ENCODE data around the gene UBE2I.

The UBE2I gene

GRCh38 chr16:1338855-1339675, 29.6 kb downstream of the UBE2I start:
- no peaks in the 10 kb centered on the region for H3K36me3 ChIP-seq (ENCODE audit: insufficient read depth, low read length)
- no peak overlapping the region for H3K9ac ChIP-seq (ENCODE audit: low read depth, low read length)
- no peaks in the 10 kb centered on the region; the same call in 1 of the 2 replicates for H3K4me1 ChIP-seq (ENCODE audit: insufficient read depth, low read length)
- H3K9me3 ChIP-seq (ENCODE audit: control insufficient read depth, insufficient read depth, low read length): no peaks in the 10 kb centered on the region

GRCh38 chr16:1340730-1341494, 31.5 kb downstream of the UBE2I start:
- H3K9ac ChIP-seq (ENCODE audit: low read depth, low read length): no peak overlapping the region
- H3K4me1 ChIP-seq (ENCODE audit: insufficient read depth, low read length): no peaks in the 10 kb centered on the region; the same call in 1 of the 2 replicates

DNA sequence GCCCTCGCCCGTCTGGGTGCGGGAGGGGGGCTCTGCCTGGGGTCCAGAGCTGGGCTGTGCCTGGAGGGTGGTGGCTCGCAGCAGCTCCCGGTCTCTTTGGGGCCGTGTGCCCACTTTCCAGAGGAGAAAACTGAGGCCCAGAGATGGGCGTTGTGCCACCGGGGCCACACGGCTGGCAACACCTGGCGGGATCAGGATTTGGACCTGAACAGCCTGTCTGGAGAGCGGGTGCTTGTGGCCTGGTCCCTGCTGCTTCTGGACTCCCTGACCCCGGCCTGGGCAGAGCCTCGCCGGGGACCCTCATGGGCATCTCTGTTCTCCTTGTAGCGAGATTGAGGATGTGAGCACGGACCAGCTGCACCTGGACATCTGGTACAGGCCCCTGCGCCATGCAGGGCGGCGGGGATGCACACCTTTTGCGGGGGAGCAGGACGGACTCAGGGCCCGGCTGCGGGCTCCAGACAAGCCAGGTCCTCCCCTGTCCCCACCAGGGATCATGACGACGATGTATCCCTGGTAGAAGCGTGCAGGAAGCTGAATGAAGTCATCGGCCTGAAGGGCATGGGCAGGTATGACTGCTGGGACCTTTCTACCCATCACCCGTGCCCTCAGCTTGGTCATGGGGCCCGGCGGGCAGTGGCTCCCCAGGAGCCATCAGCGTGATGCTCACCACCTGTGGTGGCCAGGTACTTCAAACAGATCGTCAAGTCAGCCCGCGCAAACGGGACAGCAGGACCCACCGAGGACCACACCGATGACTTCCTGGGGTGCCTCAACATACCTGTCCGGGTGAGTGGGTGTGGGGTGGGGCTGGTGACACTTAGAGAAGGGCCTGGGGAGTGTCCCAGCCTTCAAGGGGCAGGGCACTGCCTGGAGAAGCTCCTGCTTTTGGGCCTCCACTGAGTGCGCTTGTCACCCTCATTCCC, 32.3 kb downstream of the UBE2I start:
- Histone ChIP-seq H3K9ac (ENCODE audit: low read depth, low read length) (no peak overlapping the region), H3K36me3 (ENCODE audit: insufficient read depth, low read length) (no peaks in the 10 kb centered on the region), H3K4me1 (ENCODE audit: insufficient read depth, low read length) (no peaks in the 10 kb centered on the region; the same call in 1 of the 2 replicates), H3K9me3 (ENCODE audit: control insufficient read depth, insufficient read depth, low read length) (no peaks in the 10 kb centered on the region)

More at GRCh38 chr16:1340730-1341494, 31.5 kb downstream of the UBE2I start:
- Histone ChIP-seq H3K9me3 (ENCODE audit: control insufficient read depth, insufficient read depth, low read length) (no peaks in the 10 kb centered on the region), H3K36me3 (ENCODE audit: insufficient read depth, low read length) (no peaks in the 10 kb centered on the region)

GRCh38 chr16:1342526-1343427, 33.3 kb downstream of the UBE2I start:
- H3K9me3 ChIP-seq (ENCODE audit: control insufficient read depth, insufficient read depth, low read length): no peaks in the 10 kb centered on the region
- no peaks in the 10 kb centered on the region; the same call in 1 of the 2 replicates for H3K4me1 ChIP-seq (ENCODE audit: insufficient read depth, low read length)
- peak overlapping the region; percentile 30; the same call in 1 of the 2 replicates for H3K9ac ChIP-seq (ENCODE audit: low read depth, low read length)
- H3K36me3 ChIP-seq (ENCODE audit: insufficient read depth, low read length): no peaks in the 10 kb centered on the region

DNA sequence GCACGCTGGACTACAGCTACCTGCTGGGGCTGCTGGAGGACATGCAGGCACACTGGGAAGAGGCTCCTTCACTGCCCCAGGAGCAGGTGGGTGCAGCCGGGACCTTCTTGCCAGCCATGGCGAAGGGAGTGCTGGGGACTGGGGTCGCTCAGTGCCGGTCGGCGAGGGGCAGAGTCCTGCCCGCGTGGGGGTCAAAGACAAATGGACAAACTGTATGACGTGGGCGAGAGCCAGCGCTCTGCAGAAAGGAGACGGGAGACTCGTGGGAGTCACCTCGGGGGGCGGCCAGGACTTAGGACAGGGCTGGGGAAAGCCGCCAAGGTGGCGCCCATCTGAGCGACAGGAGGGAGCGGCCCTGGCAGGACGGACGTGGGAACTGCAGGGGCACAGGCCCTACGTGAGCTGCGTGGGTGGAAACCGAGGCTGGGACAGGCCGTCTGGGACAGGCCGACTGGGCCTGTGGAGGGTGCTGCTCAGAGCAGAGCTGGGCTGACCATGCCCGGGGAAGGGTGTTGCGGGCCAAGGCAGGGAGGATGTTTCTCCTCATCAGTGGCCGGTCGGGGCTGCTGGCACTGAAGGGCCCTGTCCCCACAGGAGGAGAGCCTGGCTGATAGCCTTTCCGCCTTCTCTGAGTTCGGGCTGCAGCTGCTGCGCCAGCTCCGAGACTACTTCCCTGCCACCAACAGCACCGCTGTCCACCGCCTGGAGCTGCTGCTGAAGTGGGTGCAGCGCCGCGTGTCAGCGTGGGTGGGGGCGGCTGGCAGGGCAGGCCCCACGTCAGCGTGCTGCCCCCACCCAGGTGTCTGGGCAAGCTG, 34.2 kb downstream of the UBE2I start:
- no peaks in the 10 kb centered on the region for H3K36me3 ChIP-seq (ENCODE audit: insufficient read depth, low read length)
- H3K9ac ChIP-seq (ENCODE audit: low read depth, low read length): peak overlapping the region; percentile 30; the same call in 1 of the 2 replicates
- no peaks in the 10 kb centered on the region; the same call in 1 of the 2 replicates for H3K4me1 ChIP-seq (ENCODE audit: insufficient read depth, low read length)

GRCh38 chr16:1344499-1344898, 35.1 kb downstream of the UBE2I start:
- H3K9me3 ChIP-seq (ENCODE audit: control insufficient read depth, insufficient read depth, low read length): no peaks in the 10 kb centered on the region
- H3K4me1 ChIP-seq (ENCODE audit: insufficient read depth, low read length): no peaks in the 10 kb centered on the region; the same call in 1 of the 2 replicates
- H3K9ac ChIP-seq (ENCODE audit: low read depth, low read length): no peak overlapping the region
- no peaks in the 10 kb centered on the region for H3K36me3 ChIP-seq (ENCODE audit: insufficient read depth, low read length)

More for the DNA sequence above, 34.2 kb downstream of the UBE2I start:
- no peaks in the 10 kb centered on the region for H3K9me3 ChIP-seq (ENCODE audit: control insufficient read depth, insufficient read depth, low read length)

GRCh38 chr16:1345087-1345486, 35.7 kb downstream of the UBE2I start:
- H3K36me3 ChIP-seq (ENCODE audit: insufficient read depth, low read length): no peaks in the 10 kb centered on the region
- H3K9ac ChIP-seq (ENCODE audit: low read depth, low read length): no peak overlapping the region

DNA sequence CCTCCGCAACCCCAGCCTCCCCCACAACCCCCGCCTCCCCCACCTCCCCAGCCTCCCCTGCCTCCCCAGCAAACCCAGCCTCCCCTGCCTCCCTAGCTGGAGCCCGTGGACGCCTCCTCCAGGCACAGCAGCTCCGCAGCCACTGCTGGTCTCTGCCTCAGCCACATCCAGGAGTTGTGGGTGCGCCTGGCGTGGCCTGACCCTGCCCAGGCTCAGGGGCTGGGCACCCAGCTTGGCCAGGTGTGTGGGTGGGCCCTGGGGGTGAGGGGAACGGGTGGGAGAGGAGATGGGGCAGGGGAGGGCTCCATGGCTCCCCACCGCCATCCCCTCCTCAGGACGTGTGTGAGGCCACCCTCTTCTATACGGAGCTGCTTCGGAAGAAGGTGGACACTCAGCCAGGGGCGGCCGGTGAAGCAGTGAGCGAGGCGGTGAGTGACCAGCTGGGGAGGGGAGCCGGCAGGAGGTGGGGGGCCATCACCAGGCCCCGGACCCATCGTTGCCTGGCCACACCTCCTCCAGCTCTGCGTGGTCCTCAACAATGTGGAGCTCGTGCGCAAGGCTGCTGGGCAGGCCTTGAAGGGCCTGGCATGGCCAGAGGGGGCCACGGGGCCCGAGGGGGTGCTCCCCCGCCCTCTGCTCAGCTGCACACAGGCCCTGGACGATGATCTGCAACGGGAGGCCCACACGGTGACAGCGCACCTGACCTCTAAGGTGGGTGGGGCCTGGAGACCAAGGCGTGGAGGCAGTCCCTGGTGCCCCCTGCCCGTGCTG, 36.4 kb downstream of the UBE2I start:
- no peak overlapping the region for H3K9ac ChIP-seq (ENCODE audit: low read depth, low read length)
- H3K36me3 ChIP-seq (ENCODE audit: insufficient read depth, low read length): no peaks in the 10 kb centered on the region
- no peaks in the 10 kb centered on the region; the same call in 1 of the 2 replicates for H3K4me1 ChIP-seq (ENCODE audit: insufficient read depth, low read length)
- no peaks in the 10 kb centered on the region for H3K9me3 ChIP-seq (ENCODE audit: control insufficient read depth, insufficient read depth, low read length)

More at GRCh38 chr16:1345087-1345486, 35.7 kb downstream of the UBE2I start:
- no peaks in the 10 kb centered on the region for H3K9me3 ChIP-seq (ENCODE audit: control insufficient read depth, insufficient read depth, low read length)
- H3K4me1 ChIP-seq (ENCODE audit: insufficient read depth, low read length): no peaks in the 10 kb centered on the region; the same call in 1 of the 2 replicates

DNA sequence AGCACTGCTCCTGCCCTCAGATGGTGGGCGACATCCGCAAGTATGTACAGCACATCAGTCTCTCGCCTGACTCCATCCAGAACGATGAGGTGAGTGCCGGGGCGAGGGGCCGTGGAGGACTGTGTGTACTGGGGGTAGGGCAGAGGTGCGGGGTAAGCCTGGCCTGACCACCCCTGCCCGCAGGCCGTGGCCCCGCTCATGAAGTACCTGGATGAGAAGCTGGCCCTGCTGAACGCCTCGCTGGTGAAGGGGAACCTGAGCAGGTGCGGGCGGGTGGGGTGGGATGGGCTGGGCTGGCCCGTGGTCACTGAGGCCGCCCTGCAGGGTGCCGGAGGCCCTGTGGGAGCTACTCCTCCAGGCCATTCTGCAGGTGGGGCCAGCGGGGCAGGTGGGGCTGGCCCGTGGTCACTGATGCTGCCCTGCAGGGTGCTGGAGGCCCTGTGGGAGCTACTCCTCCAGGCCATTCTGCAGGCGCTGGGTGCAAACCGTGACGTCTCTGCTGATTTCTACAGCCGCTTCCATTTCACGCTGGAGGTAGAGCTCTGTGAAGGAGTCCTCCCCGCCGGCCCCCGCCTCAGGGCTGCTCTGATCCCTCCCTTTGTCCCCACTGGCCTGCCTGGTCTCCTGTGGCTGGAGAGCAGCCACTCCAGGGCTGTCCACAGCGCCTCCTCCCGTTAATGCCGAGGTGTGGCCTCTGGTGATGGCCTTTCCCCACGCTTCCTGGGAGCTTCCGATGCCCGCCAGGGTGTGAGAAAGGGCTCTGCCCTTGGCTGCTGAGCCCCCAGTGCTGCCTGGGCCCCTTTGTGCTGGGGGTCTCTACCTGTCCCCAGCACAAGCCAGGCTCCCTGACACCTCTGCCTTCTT, 37.2 kb downstream of the UBE2I start:
- no peak overlapping the region for H3K9ac ChIP-seq (ENCODE audit: low read depth, low read length)
- H3K36me3 ChIP-seq (ENCODE audit: insufficient read depth, low read length): no peaks in the 10 kb centered on the region
- H3K9me3 ChIP-seq (ENCODE audit: control insufficient read depth, insufficient read depth, low read length): no peaks in the 10 kb centered on the region
- no peaks in the 10 kb centered on the region; the same call in 1 of the 2 replicates for H3K4me1 ChIP-seq (ENCODE audit: insufficient read depth, low read length)

- Histone ChIP-seq H3K4me1 (ENCODE audit: insufficient read depth, low read length) (no peaks in the 10 kb centered on the region; the same call in 1 of the 2 replicates), H3K9me3 (ENCODE audit: control insufficient read depth, insufficient read depth, low read length) (no peaks in the 10 kb centered on the region), H3K9ac (ENCODE audit: low read depth, low read length) (no peak overlapping the region), H3K36me3 (ENCODE audit: insufficient read depth, low read length) (no peaks in the 10 kb centered on the region)
These were observed 37.9 kb downstream of the UBE2I start for GRCh38 chr16:1347286-1347855.

DNA sequence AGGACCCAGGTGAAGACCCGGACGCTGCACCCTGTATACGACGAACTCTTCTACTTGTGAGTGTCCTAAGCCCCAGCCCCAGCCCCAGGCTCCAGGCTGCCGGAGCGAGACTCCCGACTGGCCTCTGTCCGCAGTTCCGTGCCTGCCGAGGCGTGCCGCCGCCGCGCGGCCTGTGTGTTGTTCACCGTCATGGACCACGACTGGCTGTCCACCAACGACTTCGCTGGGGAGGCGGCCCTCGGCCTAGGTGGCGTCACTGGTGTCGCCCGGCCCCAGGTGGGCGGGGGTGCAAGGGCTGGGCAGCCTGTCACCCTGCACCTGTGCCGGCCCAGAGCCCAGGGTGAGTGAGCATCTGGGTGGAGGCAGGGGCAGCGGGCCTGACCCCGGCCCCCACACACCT, 38.5 kb downstream of the UBE2I start:
- Histone ChIP-seq H3K9me3 (ENCODE audit: control insufficient read depth, insufficient read depth, low read length) (no peaks in the 10 kb centered on the region), H3K4me1 (ENCODE audit: insufficient read depth, low read length) (0 out of 2 replicates have a peak, but pooled peaks cover 3% of the 10 kb centered on the region), H3K36me3 (ENCODE audit: insufficient read depth, low read length) (no peaks in the 10 kb centered on the region), H3K9ac (ENCODE audit: low read depth, low read length) (no peak overlapping the region)
